CD4-positive, alpha-beta T cell treated with Interleukin-17A for 1 hour (primary cell): Measurements from ENCODE around the gene FTCD.
A peak's percentile ranks its signal among the peaks of the same experiment; 100 is the strongest.
"Not testable (repeated sequence)": the region's sequence is repeated elsewhere in the genome, so short reads cannot be mapped to it uniquely, and the experiment has no call there.

Experiments used
- DNase-seq: peaks from one replicate; pipeline ENCODE4 v3.0.0-alpha.2; 2020

Gene FTCD, protein sequence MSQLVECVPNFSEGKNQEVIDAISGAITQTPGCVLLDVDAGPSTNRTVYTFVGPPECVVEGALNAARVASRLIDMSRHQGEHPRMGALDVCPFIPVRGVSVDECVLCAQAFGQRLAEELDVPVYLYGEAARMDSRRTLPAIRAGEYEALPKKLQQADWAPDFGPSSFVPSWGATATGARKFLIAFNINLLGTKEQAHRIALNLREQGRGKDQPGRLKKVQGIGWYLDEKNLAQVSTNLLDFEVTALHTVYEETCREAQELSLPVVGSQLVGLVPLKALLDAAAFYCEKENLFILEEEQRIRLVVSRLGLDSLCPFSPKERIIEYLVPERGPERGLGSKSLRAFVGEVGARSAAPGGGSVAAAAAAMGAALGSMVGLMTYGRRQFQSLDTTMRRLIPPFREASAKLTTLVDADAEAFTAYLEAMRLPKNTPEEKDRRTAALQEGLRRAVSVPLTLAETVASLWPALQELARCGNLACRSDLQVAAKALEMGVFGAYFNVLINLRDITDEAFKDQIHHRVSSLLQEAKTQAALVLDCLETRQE

DNA sequence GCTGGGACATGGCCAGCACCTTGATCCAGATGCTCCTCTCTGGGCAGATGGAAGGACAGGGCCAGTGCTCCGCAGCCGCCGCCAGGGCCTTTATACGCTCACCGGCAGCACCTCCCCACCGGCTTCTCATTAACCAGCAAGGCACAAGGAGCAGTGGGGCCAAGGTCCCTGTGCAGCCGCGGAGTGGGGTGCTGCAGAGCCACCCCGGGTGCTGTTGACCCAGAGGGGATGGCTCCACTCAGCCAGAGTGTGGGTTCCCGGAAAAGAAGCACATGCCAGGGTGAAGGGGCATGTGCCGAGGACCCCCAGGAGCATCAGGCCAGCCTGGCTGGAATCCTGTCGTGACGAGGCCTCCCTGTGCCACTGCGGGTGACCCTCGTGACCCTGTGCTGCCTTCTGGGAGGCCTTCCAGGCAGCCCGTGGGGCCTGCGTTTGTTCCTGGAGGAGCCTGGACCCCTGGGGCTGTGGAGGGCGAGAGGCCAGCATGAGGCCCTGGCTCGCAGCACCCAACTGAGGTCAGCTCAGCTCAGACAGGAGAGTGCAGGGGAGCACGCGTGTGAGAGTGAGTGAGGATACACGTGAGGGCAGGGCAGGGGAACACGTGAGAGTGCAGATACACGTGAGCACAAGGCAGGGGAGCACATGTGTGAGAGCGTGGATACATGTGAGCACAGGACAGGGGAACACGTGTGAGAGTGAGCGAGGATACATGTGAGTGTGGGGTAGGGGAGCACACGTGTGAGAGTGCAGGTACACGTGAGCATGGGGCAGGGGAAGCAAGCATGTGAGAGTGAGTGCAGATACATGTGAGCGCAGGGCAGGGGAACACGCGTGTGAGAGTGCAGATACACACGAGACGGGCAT lies at the start of gene FTCD:
Gene FTCD, minus strand, starts transcription at position 66 of the 864 bp plus-strand sequence. Its CDS starts 56 bp downstream, at position 10.
- no peak for DNase-seq

DNA sequence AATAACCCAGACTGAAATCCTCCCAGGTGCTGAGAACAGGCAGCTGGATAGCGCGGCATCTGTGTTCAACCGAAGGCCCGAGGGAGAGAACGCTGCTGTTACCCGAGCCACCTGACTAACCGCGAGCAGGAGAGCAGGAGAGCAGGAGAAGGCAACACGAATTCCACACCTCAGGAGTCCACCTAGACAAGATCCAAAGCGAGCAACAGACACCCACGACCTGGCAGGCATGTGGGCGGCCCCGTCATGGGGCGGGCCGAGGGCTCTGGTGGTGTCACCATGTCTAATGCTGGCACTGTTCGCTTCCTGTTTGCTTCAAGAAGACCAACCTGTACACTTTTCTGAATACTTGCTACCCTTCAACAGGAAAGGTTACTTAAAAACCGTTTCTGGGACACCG lies 49.8 kb upstream of the FTCD start:
- no peak for DNase-seq

DNA sequence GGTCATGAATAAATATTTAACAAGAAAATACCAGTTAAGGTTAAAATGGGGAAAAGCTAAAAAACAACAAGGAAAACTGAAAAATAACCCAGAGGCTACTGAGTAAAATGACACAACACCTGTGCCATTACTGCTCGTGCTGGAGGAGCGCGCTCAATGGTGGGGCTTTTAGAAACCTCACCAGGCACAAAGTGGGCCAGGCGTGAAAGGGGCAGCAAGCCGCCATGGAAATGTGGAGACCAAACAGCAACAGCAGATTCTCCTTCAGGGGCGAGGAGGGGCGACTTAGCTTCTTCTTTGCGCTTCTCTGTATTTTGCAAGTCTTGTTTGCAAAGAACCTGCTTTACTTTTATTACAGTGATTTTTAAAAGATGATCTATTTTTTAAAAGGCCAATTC lies 47.8 kb upstream of the FTCD start:
- DNase-seq: no peak

DNA sequence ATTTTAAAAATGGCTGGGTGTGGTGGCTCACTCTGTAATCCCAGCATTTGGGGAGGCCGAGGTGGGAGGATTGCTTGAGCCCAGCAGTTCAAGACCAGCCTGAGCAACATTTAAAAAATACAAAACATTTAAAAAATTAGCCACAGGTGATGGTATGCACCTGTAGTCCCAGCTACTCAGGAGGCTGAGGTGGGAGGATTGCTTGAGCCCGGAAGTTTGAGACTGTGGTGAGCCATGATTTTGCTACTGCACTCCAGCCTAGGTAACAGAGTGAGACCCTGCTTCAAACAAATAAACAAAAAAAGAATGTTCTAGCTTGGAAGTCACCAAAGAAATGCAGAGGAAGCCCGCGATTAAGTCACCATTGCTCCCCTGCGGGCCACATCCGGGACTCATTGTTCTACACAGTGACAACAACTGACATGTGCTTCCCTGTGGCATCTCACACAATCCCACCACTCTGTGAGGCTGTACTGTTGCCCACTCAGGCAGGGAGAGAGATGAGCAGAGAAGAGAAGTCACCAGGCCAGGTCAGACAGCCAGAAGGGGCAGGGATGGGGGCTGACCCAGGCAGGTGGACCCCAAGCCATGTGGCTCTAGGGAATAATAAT lies 47.3 kb upstream of the FTCD start:
- peak; percentile 6 for DNase-seq

DNA sequence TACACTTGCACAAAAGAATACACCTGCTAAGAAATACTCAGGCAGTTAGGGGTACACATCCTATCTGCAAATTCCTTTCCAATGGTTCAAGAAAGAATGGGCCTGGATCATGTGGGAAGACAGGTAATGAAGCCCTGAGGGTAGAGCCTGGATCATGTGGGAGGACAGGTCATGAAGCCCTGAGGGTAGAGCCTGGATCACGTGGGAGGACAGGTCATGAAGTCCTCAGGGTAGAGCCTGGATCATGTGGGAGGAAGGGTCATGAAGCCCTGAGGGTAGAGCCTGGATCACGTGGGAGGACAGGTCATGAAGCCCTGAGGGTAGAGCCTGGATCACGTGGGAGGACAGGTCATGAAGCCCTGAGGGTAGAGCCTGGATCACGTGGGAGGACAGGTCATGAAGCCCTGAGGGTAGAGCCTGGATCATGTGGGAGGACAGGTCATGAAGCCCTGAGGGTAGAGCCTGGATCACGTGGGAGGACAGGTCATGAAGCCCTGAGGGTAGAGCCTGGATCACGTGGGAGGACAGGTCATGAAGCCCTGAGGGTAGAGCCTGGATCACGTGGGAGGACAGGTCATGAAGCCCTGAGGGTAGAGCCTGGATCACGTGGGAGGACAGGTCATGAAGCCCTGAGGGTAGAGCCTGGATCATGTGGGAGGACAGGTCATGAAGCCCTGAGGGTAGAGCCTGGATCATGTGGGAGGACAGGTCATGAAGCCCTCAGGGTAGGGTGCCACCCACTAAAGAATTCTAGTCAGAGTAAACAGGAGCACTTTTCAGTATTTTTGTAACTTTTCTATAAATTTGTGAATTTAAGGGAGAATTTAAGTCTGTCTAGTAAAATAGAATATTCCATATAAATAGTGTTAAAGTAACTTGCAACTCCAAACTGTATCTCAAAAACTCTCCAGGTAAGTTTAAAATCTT lies 45.8 kb upstream of the FTCD start:
- not testable (repeated sequence) for DNase-seq

DNA sequence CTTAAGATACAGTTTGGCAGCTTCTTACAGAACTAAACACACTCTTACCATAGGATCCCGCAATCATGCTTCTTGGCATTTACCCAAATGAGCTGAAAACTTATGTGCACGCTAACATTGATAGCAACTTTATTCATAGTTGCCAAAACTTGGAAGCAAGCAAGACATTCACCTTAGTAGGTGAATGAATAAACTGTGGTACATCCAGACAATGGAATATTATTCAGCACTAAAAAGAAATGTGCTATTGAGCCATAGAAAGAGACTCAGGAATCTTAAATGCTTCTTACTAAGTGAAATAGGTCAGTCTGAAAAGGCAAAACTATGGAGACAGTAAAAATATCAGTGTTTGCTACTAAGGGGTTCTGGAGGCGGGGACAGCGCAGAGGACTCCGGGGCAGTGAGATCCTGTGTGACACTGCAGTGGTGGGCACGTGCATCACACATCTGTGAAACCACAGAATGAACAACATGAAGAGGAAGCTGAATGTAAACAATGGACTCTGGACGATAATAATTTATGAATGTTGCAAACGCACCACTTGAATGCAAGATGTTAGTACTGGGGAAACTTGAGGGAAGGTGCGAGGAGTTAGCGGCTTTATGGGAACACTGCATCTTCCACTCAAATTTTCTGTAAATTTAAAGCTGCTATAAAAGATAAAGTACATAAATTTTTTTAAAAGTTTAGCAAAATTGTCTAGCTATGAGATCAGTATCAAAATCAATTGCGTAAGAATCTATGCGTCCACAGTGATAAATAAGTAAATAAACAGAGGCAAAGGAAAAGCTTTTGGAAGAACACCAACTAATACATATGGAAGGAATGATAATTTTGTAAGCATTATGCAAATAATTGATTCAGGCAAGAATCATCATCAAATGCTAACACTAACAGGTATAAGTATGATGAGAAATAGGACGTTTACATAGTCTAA lies 44.3 kb upstream of the FTCD start:
- DNase-seq: no peak

DNA sequence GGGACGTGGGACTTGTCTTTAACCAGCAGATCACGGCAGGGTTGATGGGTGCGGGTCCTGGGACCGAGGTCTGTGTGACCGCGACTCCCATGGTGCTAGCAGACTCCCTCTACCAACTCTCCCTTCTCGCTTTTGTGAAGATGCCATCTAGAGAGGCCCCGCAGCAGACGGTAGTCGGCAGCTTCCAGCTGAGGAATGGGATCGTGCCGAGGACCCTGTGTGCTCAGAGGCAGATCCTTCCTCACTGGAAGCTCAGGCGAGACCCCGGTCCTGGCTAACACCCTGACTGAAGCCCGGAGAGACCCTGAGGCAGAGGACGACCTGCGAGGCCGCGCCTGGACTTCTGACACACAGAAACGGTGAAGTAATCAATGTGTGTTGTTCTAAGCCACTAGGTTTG lies 41.4 kb upstream of the FTCD start:
- DNase-seq: no peak

DNA sequence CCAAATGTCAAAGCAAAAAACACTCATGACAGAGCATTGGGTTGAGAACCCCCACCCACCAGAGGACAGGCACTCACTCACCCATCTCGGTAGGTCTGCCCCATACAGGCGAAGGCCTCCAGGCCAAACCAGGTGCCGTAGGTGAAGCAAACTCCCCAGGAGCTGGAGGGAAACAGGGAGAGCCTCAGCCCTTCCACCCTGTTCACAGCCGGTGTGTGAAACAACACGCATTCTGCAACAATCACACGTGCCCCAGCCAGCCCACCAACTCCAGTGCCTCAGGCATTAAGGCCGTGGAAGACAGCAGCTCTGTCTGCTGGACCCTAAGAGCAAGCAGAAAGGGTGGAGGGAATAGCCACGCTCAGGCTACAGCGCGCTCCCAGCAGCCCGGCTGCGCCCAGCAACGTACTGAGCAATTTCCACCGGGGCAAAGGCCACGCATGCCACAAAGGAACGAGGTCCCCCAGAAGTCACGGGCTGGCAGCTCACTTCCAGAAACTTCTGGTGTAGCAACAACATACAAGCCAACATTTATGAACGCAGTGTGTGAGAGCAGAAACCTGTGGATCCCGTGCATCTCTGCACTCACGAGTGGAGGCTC lies 40.3 kb upstream of the FTCD start:
- DNase-seq: no peak

DNA sequence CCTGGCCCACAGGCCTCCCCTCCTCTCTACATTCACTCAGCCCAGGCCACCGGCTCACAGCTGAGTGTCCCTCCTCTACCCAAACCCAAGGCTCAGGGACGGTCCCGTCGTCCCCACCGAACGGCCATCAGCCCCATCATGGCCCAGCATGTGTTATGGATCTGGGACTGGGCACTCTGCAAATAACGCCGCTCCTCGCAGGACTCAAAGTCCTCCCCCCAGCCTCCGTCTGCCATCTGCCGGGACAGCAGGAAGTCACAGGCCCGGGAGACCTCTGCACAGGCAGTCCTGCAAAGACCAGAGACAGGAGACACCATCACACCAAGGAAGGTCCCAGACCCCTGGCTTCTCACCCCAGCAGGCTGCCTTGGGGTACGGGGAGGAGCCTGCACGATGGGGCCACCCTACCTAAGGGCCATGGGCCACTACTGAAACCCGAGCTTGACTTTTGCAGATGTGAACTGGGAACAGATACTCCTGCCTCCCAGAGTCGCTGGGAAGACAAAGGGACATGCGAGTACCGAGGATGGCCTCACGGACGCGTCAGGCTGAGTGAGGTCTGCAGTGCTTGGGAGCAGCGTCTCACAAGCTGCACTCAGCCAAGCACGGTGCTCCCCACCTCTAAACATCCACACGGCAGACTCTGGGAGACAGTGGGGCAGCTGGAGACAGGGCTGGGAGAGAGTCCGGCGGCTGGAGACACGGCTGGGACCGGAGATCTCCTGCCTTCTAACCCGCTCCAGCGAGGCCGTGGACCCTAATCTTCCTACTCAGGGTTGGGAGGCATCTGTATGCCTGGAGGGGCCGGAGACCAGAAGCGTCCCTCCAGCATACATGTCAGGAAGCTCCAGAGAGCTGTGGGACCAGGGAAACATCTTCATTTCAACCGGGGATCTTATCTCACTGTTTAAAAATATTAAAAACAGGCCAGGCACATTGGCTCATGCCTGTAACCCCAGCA lies 39.3 kb upstream of the FTCD start:
- DNase-seq: no peak

DNA sequence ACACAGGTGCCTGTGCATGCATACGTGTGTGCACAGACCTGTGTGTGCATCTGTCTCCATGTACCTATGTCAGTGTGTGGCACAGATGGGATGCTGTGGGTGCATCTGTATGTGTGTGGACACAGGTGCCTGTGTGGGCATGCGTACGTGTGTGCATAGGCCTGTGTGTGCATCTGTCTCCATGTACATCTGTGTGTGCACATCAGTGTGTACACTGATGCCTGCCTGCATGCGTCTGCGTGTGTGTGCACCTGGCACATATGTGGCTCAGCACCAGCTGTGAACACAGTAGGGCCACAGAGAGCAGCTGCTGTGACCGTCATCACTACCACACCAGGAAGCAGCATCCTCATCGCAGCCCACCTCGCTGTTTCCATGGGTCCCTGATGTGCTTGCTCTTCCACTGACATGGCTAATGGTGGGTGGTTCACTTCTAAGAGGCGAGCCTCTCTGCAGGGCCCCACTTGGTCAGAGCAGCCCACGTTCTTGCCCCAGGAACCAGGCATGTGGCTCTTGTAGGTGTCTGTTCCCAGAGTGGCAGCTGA lies 38.5 kb upstream of the FTCD start:
- DNase-seq: no peak

DNA sequence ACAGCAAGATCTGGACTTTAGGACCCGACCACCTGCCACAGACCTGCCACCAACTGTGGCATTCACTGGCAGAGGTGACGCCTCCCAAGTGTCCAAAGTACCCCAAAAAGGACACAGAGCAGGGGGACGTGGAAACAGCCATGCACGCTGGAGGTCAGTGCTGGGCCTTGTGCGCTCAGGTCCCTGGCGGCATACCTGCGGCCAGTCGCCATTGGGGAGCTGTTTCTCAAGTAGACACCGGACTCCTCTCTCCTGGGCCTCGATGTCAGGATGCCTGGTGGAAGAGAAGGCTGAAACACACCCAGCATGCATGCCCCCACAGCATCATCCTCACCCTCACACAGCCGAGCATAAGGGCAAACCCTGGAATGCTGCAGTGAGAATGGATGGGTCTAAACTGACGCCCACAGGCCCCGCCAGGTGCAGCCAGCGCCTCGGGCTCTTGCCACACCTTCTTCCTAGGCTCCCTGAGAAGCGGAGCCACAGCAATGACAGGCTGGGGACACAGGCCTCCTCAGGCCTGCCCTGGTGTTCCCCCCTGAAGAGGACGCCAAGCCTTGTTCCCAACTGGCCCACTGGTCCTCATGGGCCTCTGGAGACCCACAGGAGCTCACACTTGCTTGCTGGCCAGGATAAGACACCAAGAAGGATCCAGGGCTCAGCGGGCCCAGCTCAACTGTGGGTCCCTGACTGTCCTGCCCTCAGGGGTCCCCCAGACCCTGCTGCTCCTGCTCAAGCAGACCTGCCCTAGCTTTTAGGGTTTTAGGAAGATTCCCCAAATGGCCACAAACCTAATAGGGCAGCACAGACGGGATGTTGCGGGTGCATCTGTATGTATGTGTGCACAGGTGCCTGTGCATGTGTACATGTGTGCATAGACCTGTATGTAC lies 36.6 kb upstream of the FTCD start:
- no peak for DNase-seq

DNA sequence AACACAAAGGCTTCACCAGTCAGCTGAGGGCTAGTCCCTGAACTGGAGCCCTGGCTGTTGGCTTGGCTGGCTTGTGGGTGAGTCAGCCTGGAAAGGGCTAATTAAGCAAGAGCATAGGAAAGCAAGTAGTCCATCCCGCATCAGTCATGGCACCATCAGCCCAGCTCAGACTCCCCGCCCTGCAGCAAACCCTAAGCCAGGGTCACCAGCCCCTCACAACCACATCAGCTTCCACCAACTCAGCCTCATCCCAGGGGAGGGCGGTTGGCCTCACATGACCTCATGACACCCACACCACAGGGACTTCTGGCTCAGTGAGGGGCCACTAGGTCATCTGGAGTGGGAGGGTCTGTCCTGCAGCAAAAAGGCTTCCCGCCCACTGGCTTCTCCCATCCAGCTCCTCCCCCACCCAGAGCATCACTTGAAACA lies 35.9 kb upstream of the FTCD start:
- DNase-seq: no peak

DNA sequence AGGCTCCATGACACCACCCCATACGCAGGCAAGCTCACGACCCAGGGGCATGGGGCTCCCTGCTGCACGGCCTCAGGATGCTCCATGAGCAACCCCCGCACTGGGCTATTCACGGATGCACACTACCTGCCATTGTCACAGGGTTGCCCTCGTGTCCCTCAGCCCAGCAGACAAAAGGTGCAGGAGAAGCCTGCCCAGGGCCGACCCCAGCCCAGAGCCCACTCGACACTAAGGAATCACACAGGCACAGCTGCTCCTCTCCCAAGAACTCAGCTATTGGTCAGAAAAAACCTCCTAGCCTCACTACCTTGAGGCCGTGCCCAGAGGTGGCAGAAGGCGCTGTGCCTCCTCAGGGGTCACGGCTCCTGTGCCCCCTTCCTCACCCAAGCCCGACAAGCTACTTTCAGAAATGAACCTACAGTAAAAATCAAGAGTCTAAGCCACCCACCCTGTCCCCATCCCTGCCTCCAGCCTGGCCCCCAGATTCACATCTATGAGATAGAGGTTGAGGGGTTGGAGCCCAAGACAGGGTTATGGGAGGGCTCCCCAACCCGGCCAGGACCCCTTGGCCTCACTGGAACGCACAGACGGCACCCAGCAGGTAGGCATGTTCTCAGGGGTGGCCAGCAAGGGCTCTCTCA lies 35.2 kb upstream of the FTCD start:
- no peak for DNase-seq

DNA sequence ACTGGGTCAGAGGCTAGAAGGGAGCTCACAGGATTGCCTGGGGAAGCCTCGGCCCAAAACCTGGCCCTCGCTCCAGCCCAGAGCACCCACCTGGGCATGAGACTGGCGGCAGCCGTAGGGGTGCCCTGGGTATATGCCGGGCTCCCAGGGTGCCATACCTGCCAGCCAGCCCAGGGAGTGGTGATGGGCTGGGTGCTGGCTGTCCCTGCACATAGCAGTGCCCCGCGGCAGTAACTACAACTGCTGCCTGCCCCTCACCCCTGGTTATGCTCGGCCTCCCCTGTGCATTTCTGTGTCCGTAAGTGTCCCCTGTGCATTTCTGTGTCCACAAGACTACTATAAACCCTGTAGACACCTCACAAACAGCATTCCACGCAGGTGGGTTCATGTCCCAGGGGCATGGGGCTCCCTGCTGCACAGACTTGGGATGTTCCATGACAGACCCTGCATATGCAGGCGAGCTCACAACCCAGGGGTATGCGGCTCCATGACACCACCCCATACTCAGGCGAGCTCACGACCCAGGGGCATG lies 34.6 kb upstream of the FTCD start:
- DNase-seq: no peak

DNA sequence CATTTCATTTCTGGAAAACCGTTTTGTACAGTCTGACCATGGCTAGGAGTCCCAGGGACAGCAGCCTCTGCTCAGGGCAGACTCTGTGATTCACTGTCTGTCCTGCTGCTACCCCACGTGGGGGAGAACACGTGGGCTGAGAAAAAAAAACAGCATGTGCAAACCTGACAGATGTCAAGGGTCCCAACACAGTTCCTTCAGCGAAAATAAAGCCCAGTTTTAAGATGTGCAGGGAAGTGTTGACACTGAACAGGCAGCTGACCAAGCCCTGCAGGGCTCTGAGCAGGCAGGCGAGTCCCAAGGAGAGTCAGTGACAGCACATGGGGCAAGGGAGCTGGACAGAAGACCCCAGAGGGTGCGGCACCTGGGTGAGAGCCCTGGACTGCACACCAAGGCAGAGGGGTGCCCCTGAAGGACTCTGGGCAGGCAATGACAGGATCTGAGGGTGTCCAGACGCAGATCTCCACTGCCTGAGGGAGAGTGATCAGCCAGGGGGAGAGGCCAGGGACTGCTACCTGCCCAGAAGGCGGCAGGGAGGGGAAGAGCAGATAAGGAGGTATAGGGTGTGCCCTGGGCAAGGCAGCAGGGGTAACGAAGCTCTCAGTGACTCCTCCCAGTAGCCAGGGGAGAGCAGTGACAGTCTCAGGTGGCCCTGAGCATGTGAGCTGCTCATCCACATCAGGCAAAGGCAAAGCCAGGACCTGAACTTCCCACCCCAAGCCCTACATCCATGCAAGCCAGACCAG lies 34.0 kb upstream of the FTCD start:
- DNase-seq: no peak
